ENCODE data around the gene TENM4. TPM values are rescaled to one million over a fixed set of nuclear protein-coding genes. Genes with fewer than 3 reads are reported as not detected.
A peak's percentile ranks its signal among the peaks of the same experiment; 100 is the strongest.

The TENM4 gene
- total RNA-seq, 1 donor from 2014 or later: 5.1 TPM

DNA sequence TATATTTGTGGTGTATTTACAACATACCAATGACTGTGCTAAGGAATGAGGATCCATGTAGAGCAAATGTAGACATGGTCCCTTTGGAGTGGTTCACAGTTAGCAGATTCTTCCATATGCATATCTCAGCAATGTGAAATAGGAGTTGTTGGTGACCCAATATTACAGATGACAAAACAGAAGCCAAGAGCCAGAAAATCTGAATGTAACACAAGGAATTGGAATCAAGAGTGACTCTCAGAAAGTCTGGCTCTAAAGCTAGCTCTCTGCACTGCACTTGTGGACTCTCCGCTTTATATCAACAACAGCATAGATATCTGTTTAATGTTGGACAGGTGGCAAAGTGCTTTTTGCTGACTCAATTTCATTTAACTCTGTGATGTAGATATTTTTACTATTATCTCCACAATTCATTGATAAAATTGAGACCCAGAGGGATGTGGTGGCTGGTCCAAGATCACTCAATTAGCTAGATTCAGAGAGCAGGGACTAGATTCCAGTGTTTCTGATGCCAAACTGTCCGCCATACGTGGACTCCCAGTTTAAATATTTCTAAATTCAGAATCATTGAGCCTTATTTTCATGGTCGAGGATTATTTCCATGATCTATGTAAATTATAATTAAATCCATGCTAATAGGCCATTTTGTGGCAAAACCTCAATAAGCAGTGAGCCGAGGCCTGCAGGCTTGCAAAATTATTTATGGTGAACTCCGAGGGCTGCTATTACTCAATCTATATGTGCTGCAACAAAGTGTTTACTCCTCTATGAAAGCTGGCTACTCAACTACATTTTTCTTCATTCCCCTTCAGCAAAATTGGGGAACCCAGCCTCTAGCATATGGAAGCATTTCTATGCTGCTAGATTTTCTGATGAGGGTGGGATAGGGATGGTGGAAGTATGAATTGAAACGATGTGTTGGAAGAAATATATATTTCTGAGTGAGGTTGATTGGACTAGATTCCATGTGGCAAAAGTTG, 21.1 kb upstream of the TENM4 start:
- no peaks in the 10 kb centered on the region for H3K36me3 ChIP-seq
- no peak for DNase-seq (ENCODE audit: low spot score)
- TF ChIP-seq EZH2 (IDR thresholded peaks at IDR 0.05) (no peak), EZH2phosphoT487 (IDR thresholded peaks at IDR 0.05) (no peak)
- TF ChIP-seq, protein P1, sequence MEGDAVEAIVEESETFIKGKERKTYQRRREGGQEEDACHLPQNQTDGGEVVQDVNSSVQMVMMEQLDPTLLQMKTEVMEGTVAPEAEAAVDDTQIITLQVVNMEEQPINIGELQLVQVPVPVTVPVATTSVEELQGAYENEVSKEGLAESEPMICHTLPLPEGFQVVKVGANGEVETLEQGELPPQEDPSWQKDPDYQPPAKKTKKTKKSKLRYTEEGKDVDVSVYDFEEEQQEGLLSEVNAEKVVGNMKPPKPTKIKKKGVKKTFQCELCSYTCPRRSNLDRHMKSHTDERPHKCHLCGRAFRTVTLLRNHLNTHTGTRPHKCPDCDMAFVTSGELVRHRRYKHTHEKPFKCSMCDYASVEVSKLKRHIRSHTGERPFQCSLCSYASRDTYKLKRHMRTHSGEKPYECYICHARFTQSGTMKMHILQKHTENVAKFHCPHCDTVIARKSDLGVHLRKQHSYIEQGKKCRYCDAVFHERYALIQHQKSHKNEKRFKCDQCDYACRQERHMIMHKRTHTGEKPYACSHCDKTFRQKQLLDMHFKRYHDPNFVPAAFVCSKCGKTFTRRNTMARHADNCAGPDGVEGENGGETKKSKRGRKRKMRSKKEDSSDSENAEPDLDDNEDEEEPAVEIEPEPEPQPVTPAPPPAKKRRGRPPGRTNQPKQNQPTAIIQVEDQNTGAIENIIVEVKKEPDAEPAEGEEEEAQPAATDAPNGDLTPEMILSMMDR (IDR thresholded peaks at IDR 0.05): no peak
- H3K27ac ChIP-seq: no peak overlapping the region
- no peaks in the 10 kb centered on the region for H3K79me2 ChIP-seq (ENCODE audit: low read depth)
- no peak overlapping the region for H3K4me3 Mint-ChIP-seq
- H2AFZ ChIP-seq (replicated peaks): no peak overlapping the region
- H3K4me3 ChIP-seq: no peak overlapping the region
- H3K27ac Mint-ChIP-seq: no peak overlapping the region
- no peaks in the 10 kb centered on the region for H3K27me3 Mint-ChIP-seq (ENCODE audit: insufficient read depth, low read depth)
- no peaks in the 10 kb centered on the region for H3K9me3 ChIP-seq (ENCODE audit: low read depth)
- peaks cover 16% of the 10 kb centered on the region for H3K4me1 Mint-ChIP-seq
- H3K4me1 ChIP-seq: no peaks in the 10 kb centered on the region
- H3K9me3 Mint-ChIP-seq: no peaks in the 10 kb centered on the region
- H3K36me3 Mint-ChIP-seq: no peaks in the 10 kb centered on the region
- H3F3A ChIP-seq (ENCODE audit: low read depth): no peaks in the 10 kb centered on the region
- H3K27me3 ChIP-seq: no peaks in the 10 kb centered on the region
- no peak overlapping the region for H3K4me2 ChIP-seq
- no peak overlapping the region for H3K9ac ChIP-seq
- no peaks in the 10 kb centered on the region for H4K20me1 ChIP-seq (ENCODE audit: low read depth)

DNA sequence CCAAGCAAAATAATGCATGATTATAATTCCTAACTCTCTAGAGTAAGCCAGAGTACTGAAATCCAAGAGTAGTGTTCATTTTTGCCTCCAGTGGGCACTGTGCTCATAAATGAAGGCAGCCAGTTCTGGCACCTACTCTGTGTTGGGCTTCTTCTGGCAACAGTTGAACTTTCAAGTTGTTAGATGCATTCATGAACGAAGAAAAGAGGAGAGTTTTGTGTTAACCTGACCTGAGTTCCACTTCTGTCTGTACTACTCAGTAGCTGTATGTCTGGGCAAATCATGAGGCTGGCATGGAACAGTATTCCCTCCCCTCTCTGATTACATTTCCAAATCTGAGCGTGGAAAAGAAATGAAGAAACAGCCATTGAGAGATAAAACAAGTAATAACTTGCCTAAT, 20.3 kb upstream of the TENM4 start:
- Mint-ChIP-seq H3K36me3 (no peaks in the 10 kb centered on the region), H3K27me3 (ENCODE audit: insufficient read depth, low read depth) (peaks cover 2% of the 10 kb centered on the region), H3K27ac (no peak overlapping the region), H3K4me1 (peaks cover 23% of the 10 kb centered on the region), H3K9me3 (no peaks in the 10 kb centered on the region), H3K4me3 (no peak overlapping the region)
- no peaks in the 10 kb centered on the region for H3K9me3 ChIP-seq (ENCODE audit: low read depth)
- DNase-seq (ENCODE audit: low spot score): peak; percentile 64
- no peaks in the 10 kb centered on the region for H3K27me3 ChIP-seq
- no peaks in the 10 kb centered on the region for H3K4me1 ChIP-seq
- H3K4me3 ChIP-seq: no peak overlapping the region
- no peak overlapping the region for H2AFZ ChIP-seq (replicated peaks)
- H3K79me2 ChIP-seq (ENCODE audit: low read depth): no peaks in the 10 kb centered on the region
- no peaks in the 10 kb centered on the region for H3K36me3 ChIP-seq
- TF ChIP-seq EZH2phosphoT487 (IDR thresholded peaks at IDR 0.05) (no peak), EZH2 (IDR thresholded peaks at IDR 0.05) (no peak)
- TF ChIP-seq, protein P1 (IDR thresholded peaks at IDR 0.05): peak; percentile 79
- no peaks in the 10 kb centered on the region for H4K20me1 ChIP-seq (ENCODE audit: low read depth)
- H3K4me2 ChIP-seq: no peak overlapping the region
- no peak overlapping the region for H3K9ac ChIP-seq
- no peak overlapping the region for H3K27ac ChIP-seq
- H3F3A ChIP-seq (ENCODE audit: low read depth): no peaks in the 10 kb centered on the region

DNA sequence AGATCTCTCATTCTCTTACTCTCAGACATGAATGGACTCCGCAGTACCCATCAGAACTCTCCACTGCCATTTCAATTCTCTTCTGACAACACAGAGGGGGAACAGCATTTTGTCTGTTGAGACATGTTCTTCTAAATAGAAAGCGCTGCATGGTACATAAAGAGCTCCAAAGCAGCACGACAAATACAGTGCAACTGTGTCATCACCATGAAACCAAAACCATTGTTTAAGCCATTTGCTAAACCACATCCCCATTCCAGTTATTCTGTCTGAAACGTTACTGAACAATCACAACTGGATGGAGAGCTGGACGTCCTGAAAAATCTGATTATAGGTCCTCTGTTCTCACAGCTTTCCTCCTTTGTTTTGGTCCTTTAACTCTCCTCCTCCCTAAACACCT, 17.9 kb upstream of the TENM4 start:
- Mint-ChIP-seq H3K9me3 (no peaks in the 10 kb centered on the region), H3K27me3 (ENCODE audit: insufficient read depth, low read depth) (peaks cover 2% of the 10 kb centered on the region), H3K4me1 (peaks cover 25% of the 10 kb centered on the region), H3K27ac (no peak overlapping the region), H3K4me3 (no peak overlapping the region), H3K36me3 (no peaks in the 10 kb centered on the region)
- Histone ChIP-seq H4K20me1 (ENCODE audit: low read depth) (no peaks in the 10 kb centered on the region), H3K27ac (no peak overlapping the region), H3K4me2 (no peak overlapping the region), H3K9ac (no peak overlapping the region), H3K4me1 (no peaks in the 10 kb centered on the region), H3K79me2 (ENCODE audit: low read depth) (no peaks in the 10 kb centered on the region), H3K9me3 (ENCODE audit: low read depth) (no peaks in the 10 kb centered on the region), H3K36me3 (no peaks in the 10 kb centered on the region), H2AFZ (replicated peaks) (no peak overlapping the region), H3F3A (ENCODE audit: low read depth) (no peaks in the 10 kb centered on the region), H3K27me3 (no peaks in the 10 kb centered on the region), H3K4me3 (no peak overlapping the region)
- no peak for DNase-seq (ENCODE audit: low spot score)
- TF ChIP-seq EZH2 (IDR thresholded peaks at IDR 0.05): no peak
- TF ChIP-seq EZH2phosphoT487 (IDR thresholded peaks at IDR 0.05): no peak
- TF ChIP-seq, protein P1 (IDR thresholded peaks at IDR 0.05): no peak

Data from neural progenitor cell (in vitro differentiated cells).